NCI-H524 treated with DMSO at 0.1 percent for 48 hours (cell line): ENCODE measurements around the gene DNM2.
"Not testable (repeated sequence)": the region's sequence is repeated elsewhere in the genome, so short reads cannot be mapped to it uniquely, and the experiment has no call there.

Source experiments
- DNase-seq: peaks from one replicate; lab custom pipeline; 2025; lab: John Stamatoyannopoulos, UW

DNM2 gene

DNA sequence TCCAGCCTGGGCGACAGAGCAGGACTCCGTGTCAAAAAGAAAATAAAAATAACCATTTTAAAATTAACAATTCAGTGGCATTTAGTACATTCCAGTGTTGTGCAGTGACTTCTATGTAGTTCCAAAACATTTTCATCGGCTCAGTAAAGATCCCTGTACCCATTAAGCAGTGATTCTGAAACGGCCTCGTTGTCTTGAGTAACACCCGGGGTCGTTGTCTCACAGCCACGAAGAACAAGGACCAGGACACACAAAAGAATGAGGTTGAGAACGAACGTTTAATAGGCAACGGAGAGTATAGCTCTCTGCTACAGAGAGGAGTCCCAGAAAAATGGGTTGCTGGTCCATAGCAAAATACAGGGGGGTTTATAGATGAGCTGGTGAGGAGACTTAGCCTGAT is 120.5 kb downstream of the DNM2 start:
- DNase-seq: no peak

- no peak for DNase-seq
Observed at GRCh38 chr19:10839114-10840050, 121.5 kb downstream of the DNM2 start.

GRCh38 chr19:10842788-10843187 is 124.9 kb downstream of the DNM2 start:
- DNase-seq: no peak

- no peak for DNase-seq
Observed at GRCh38 chr19:10846500-10847202, 128.8 kb downstream of the DNM2 start.

- no peak for DNase-seq
Observed at GRCh38 chr19:10848230-10848856, 130.5 kb downstream of the DNM2 start, which contains the start of gene C19orf38. Gene C19orf38, plus strand, starts transcription at chr19:10848415. Its CDS starts 94 bp downstream, at chr19:10848509.

GRCh38 chr19:10850631-10851030 is 132.8 kb downstream of the DNM2 start:
- no peak for DNase-seq

- no peak for DNase-seq
Observed at GRCh38 chr19:10852098-10852800, 134.4 kb downstream of the DNM2 start.

DNA sequence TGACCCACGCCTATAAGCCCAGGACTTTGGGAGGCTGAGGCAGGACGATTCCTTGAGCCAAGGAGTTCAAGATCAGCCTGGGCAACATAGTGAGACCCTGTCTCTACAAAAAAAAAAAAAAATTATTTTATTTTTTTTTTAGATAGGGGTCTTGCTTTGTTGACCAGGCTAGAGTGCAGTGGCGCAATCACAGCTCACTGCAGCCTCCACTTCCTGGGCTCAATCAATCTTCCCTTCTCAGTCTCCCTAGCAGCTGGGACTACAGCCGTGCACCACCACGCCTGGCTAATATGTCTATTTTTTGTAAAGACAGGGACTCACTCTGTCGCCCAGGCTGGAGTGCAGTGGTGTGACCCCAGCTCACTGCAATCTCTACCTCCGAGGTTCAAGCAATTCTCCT is 135.1 kb downstream of the DNM2 start:
- DNase-seq: no peak

- DNase-seq: no peak
Observed at GRCh38 chr19:10854350-10855089, 136.6 kb downstream of the DNM2 start.

DNA sequence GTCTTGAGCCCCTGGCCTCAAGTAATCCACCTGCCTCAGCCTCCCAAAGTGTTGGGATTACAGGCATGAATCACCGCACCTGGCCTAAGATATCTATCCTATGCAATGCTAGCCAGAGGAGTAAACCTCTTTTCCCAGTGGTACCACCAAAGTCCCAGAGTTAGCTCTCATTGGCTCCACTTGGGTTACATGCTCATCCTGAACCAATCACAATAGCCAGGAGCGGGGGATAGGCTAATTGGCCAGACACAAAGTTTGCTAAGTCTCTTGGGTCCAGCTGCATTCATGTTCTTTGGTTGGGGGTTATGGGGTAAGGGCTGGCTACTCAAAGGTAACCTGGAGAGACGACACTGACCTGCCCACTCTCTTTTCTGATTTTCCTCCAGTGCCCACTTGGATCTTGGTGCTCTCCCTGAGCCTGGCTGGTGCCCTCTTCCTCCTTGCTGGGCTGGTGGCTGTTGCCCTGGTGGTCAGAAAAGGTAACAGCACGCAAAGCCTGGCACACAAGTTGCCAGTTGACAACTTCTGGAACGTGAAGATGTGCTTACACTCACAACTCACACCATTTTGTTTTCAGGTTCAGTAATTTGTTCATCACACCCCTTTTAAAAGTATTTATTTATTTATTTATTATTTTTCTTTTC is 138.1 kb downstream of the DNM2 start:
- no peak for DNase-seq

GRCh38 chr19:10856899-10857298 is 139.0 kb downstream of the DNM2 start:
- not testable (repeated sequence) for DNase-seq

DNA sequence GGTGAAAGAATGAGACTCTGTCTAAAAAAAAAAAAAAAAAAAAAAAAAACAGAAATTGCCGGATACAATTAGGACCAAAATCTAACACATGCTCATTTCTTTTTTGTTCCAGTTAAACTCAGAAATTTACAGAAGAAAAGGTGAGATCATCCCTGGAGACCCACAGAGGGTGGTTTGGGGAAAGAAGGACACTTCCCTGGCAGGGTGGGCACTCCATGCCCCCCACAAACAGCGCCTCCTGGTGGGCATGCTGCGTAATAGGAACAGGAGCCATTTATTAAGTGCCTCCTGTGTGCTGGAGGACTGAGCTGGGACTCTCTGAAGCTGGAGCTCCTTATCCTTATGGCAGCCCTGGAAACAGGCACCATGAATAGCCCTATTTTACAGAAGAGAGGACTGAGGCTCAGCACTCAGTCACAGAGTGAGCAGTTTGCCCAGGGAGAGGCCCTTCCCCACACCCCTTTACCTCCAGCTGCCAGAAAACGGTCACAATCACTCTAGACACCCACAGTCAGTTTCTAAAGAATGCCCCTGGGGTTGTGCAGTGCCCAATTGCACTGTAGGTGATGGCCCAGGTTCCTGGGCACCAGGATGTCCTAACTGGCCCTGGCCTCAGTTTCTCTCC is 140.4 kb downstream of the DNM2 start:
- DNase-seq: no peak

DNA sequence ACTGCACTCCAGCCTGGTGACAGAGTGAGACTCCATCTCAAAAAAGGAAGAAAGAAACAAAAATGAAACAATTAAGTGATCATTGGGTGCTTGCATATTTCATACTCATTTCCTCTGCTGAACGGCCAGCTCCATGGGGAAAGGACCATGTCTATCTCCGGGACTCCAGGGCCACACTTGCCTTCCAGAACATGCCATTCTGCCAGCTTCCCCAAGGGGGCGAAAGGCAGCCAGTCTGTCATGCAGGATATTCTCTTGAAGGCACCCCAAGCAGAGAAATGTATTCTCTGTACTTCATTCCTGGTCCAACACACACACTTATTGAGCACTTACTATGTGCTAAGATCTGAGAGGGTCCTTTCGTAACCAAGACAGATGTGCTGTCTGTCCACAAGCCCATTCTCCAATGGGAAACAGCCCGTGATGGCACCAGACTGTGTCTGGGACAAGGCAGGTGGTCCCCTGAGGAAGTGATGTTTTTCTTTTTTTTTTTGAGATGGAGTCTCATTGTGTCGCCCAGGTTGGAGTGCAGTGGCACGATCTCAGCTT is 143.3 kb downstream of the DNM2 start:
- DNase-seq: no peak

- no peak for DNase-seq
Observed at GRCh38 chr19:10862561-10863106, 144.8 kb downstream of the DNM2 start.

- DNase-seq: no peak
Observed at GRCh38 chr19:10863107-10863717, 145.3 kb downstream of the DNM2 start.

- DNase-seq: peak; percentile 24
Observed at GRCh38 chr19:10864538-10864899, 146.6 kb downstream of the DNM2 start.

DNA sequence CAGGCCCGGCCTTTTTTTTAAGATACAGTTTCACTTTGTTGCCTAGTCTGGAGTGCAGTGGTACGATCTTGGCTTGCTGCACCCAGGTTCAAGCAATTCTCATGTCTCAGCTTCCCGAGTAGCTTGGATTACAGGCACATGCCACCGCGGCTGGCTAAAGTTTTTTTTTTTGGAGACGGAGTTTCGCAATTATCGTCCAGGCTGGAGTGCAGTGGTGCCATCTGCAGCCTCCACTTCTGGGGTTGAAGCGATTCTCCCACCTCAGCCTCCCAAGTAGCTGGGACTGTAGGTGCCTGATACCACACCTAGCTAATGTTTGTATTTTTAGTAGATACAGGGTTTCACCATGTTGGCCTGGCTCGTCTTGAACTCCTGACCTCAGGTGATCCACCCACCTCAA is 148.6 kb downstream of the DNM2 start:
- no peak for DNase-seq

GRCh38 chr19:10868872-10869547 is 151.1 kb downstream of the DNM2 start:
- no peak for DNase-seq

DNA sequence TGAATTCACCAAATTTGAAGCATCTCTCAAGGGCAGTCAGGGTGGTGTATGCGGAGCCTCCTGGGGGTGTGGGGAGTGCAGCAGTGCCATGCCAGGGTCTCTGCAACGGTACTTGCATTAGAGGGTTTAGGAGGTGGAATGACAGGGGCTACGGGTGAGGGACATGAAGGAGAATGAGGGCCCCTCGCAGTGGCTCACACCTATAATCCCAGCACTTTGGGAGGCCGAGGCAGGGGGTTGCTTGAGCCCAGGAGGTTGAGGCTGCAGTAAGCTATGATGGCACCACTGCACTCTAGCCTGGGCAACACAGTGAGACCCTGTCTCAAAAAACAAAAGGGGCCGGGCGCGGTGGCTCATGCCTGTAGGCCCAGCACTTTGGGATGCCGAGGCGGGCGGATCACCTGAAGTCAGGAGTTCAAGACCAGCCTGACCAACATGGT is 152.0 kb downstream of the DNM2 start:
- not testable (repeated sequence) for DNase-seq
